ENCODE measurements around the gene ZNF438. TPM values are rescaled to one million over a fixed set of nuclear protein-coding genes. Genes with fewer than 3 reads are reported as not detected.

ZNF438 gene
- total and polyA plus RNA-seq, 2 donors = 9.0 to 10.2 TPM

DNA sequence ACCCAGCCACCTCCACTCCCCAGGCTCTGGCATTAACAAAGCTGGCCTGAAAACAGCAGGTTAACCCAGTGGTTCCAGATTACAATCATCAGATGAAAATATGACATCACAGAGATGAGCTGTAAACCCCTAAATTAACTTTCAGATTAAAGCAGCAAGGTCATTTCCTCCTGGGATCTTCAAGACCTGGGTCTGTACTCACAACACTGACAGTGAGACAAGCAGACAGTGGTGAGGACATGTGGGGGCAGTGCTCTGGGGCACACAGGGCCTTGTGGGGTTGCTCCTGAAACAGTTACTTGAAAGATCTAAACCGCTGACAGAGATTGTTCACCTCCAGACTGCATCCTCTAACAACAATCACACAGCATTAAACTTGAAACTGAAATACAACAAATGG is 134.1 kb downstream of the ZNF438 start:
- no peak for DNase-seq (ENCODE audit: low read depth in 6 of 9, low spot score in 9 of 9)
- H3K9me3 ChIP-seq (ENCODE audit: control insufficient read depth in 2 of 2, insufficient read depth in 1 of 2, low read length in 1 of 2) = peaks cover 1 to 2% of the 10 kb centered on the region in 2 donors
- H3K27me3 ChIP-seq (ENCODE audit: control insufficient read depth in 2 of 2, insufficient read depth in 1 of 2, low read length in 1 of 2) = no peaks in the 10 kb centered on the region
- peaks cover 0 to 6% of the 10 kb centered on the region in 2 donors for H3K36me3 ChIP-seq (ENCODE audit: control insufficient read depth in 2 of 2, insufficient read depth in 2 of 2, low read length in 1 of 2)
- H3K27ac ChIP-seq (ENCODE audit: low read depth in 1 of 2, low read length in 1 of 2) = no peak overlapping the region
- H3K4me3 ChIP-seq (ENCODE audit: low read length in 2 of 2) = no peak overlapping the region
- no peaks in the 10 kb centered on the region for H3K4me1 ChIP-seq (ENCODE audit: control insufficient read depth in 2 of 2, insufficient read depth in 2 of 2, low read length in 2 of 2)
- 100% methylated on average over 1 of the region's 1 CpG for WGBS

- Histone ChIP-seq H3K4me1 (ENCODE audit: control insufficient read depth in 2 of 2, insufficient read depth in 2 of 2, low read length in 2 of 2) (no peaks in the 10 kb centered on the region), H3K4me3 (ENCODE audit: low read length in 2 of 2) (no peak overlapping the region), H3K36me3 (ENCODE audit: control insufficient read depth in 2 of 2, insufficient read depth in 2 of 2, low read length in 1 of 2) (peaks cover 0 to 6% of the 10 kb centered on the region in 2 donors), H3K27ac (ENCODE audit: low read depth in 1 of 2, low read length in 1 of 2) (no peak overlapping the region), H3K27me3 (ENCODE audit: control insufficient read depth in 2 of 2, insufficient read depth in 1 of 2, low read length in 1 of 2) (no peaks in the 10 kb centered on the region), H3K9me3 (ENCODE audit: control insufficient read depth in 2 of 2, insufficient read depth in 1 of 2, low read length in 1 of 2) (peaks cover 0 to 1% of the 10 kb centered on the region in 2 donors)
- DNase-seq (ENCODE audit: low read depth in 6 of 9, low spot score in 9 of 9) = no peak
Observed at GRCh38 chr10:30897048-30897447, 134.6 kb downstream of the ZNF438 start.

GRCh38 chr10:30894221-30894620 is 137.4 kb downstream of the ZNF438 start:
- Histone ChIP-seq H3K27ac (ENCODE audit: low read depth in 1 of 2, low read length in 1 of 2) (no peak overlapping the region), H3K9me3 (ENCODE audit: control insufficient read depth in 2 of 2, insufficient read depth in 1 of 2, low read length in 1 of 2) (no peaks in the 10 kb centered on the region), H3K4me3 (ENCODE audit: low read length in 2 of 2) (no peak overlapping the region), H3K4me1 (ENCODE audit: control insufficient read depth in 2 of 2, insufficient read depth in 2 of 2, low read length in 2 of 2) (no peaks in the 10 kb centered on the region), H3K27me3 (ENCODE audit: control insufficient read depth in 2 of 2, insufficient read depth in 1 of 2, low read length in 1 of 2) (no peaks in the 10 kb centered on the region), H3K36me3 (ENCODE audit: control insufficient read depth in 2 of 2, insufficient read depth in 2 of 2, low read length in 1 of 2) (no peaks in the 10 kb centered on the region)
- no peak for DNase-seq (ENCODE audit: low read depth in 6 of 9, low spot score in 9 of 9)
- WGBS = 88% methylated on average over 5 of the region's 5 CpGs

DNA sequence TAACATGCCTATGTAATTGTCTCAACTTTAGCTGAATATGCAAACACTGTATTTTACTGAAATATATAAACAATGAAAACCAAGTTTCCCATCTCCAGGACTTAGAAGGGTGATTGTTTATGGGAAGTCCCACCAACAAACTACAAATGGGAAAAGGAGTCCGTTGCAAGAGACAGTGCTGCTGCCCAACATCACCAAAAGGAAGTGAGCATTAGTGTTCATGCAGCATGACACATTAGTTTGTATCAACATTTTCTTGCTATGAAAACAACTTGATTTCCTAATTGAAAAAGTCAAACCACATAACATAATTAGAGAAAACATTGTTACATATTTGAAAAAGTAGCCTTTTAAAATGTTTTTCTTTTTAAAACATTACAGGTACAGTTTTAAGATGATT is 138.5 kb downstream of the ZNF438 start:
- H3K27me3 ChIP-seq (ENCODE audit: control insufficient read depth in 2 of 2, insufficient read depth in 1 of 2, low read length in 1 of 2) = no peaks in the 10 kb centered on the region
- H3K4me1 ChIP-seq (ENCODE audit: control insufficient read depth in 2 of 2, insufficient read depth in 2 of 2, low read length in 2 of 2) = no peaks in the 10 kb centered on the region
- H3K9me3 ChIP-seq (ENCODE audit: control insufficient read depth in 2 of 2, insufficient read depth in 1 of 2, low read length in 1 of 2) = no peaks in the 10 kb centered on the region
- no peak for DNase-seq (ENCODE audit: low read depth in 6 of 9, low spot score in 9 of 9)
- WGBS = 86% methylated on average over 1 of the region's 1 CpG
- H3K27ac ChIP-seq (ENCODE audit: low read depth in 1 of 2, low read length in 1 of 2) = no peak overlapping the region
- no peaks in the 10 kb centered on the region for H3K36me3 ChIP-seq (ENCODE audit: control insufficient read depth in 2 of 2, insufficient read depth in 2 of 2, low read length in 1 of 2)
- no peak overlapping the region for H3K4me3 ChIP-seq (ENCODE audit: low read length in 2 of 2)

DNA sequence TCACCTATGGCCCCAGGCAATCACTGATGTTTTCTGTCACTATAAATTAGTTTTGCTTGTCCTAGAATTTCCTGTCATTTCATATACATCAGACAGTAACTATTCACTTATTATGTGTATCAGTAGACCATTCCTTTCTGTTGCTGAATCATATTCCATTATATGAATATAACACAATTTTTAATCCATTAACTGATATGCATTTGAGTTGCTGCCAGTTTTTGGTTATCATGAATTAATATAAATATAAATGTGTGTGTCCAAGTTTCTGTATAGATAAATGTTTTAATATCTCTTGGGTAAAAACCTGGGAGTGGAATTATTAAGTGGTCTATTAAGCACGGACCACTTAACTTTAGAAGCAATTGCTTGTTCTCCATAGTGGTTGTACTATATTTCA is 143.8 kb downstream of the ZNF438 start:
- Histone ChIP-seq H3K36me3 (ENCODE audit: control insufficient read depth in 2 of 2, insufficient read depth in 2 of 2, low read length in 1 of 2) (no peaks in the 10 kb centered on the region), H3K27me3 (ENCODE audit: control insufficient read depth in 2 of 2, insufficient read depth in 1 of 2, low read length in 1 of 2) (no peaks in the 10 kb centered on the region), H3K4me3 (ENCODE audit: low read length in 2 of 2) (no peak overlapping the region), H3K4me1 (ENCODE audit: control insufficient read depth in 2 of 2, insufficient read depth in 2 of 2, low read length in 2 of 2) (no peaks in the 10 kb centered on the region), H3K27ac (ENCODE audit: low read depth in 1 of 2, low read length in 1 of 2) (no peak overlapping the region), H3K9me3 (ENCODE audit: control insufficient read depth in 2 of 2, insufficient read depth in 1 of 2, low read length in 1 of 2) (no peaks in the 10 kb centered on the region)
- WGBS = 99% methylated on average over 1 of the region's 1 CpG
- no peak for DNase-seq (ENCODE audit: low read depth in 6 of 9, low spot score in 9 of 9)

DNA sequence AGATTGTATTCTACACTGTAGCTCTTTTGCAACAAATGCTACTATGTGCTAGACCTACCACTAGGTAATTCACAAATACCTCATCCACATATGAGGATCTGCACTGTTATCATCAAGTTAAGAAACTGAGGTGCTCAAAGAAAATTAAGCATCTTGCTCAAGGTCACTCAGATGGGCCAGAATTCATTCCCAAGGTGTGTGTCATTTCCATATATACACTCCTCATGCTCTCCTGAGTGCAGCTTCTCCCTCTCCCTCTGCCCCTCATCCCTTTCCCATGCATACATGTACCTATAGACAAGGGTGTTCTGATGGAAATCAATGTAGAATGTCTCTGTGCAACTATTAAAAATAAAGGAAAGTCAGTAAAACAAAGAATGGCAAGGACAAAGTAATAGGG is 146.2 kb downstream of the ZNF438 start:
- H3K27me3 ChIP-seq (ENCODE audit: control insufficient read depth in 2 of 2, insufficient read depth in 1 of 2, low read length in 1 of 2) = no peaks in the 10 kb centered on the region
- H3K4me3 ChIP-seq (ENCODE audit: low read length in 2 of 2) = no peak overlapping the region
- H3K4me1 ChIP-seq (ENCODE audit: control insufficient read depth in 2 of 2, insufficient read depth in 2 of 2, low read length in 2 of 2) = no peaks in the 10 kb centered on the region
- H3K27ac ChIP-seq (ENCODE audit: low read depth in 1 of 2, low read length in 1 of 2) = no peak overlapping the region
- no peaks in the 10 kb centered on the region for H3K9me3 ChIP-seq (ENCODE audit: control insufficient read depth in 2 of 2, insufficient read depth in 1 of 2, low read length in 1 of 2)
- no peak for DNase-seq (ENCODE audit: low read depth in 6 of 9, low spot score in 9 of 9)
- no peaks in the 10 kb centered on the region for H3K36me3 ChIP-seq (ENCODE audit: control insufficient read depth in 2 of 2, insufficient read depth in 2 of 2, low read length in 1 of 2)

DNA sequence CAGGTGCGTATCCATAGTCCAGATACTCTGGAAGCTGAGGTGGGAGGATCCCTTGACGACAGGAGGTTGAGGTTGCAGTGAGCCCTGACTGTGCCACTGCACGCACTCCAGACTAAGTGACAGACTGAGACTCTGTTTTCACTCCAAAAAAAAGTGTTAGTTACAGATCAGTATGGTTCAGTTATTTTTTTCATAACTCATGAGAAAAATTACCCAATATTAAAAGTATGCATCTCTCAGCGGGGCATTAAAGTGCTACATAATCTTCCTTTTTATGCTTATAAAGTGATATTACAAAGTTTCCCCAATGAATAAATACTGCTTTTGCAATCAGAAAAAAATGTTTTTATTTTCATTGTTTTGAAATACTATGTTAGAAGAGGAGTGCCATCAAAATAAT is 147.9 kb downstream of the ZNF438 start:
- DNase-seq (ENCODE audit: low read depth in 6 of 9, low spot score in 9 of 9) = no peak
- WGBS = 69% methylated on average over 4 of the region's 4 CpGs
- Histone ChIP-seq H3K27ac (ENCODE audit: low read depth in 1 of 2, low read length in 1 of 2) (no peak overlapping the region), H3K36me3 (ENCODE audit: control insufficient read depth in 2 of 2, insufficient read depth in 2 of 2, low read length in 1 of 2) (no peaks in the 10 kb centered on the region), H3K27me3 (ENCODE audit: control insufficient read depth in 2 of 2, insufficient read depth in 1 of 2, low read length in 1 of 2) (no peaks in the 10 kb centered on the region), H3K4me3 (ENCODE audit: low read length in 2 of 2) (no peak overlapping the region), H3K4me1 (ENCODE audit: control insufficient read depth in 2 of 2, insufficient read depth in 2 of 2, low read length in 2 of 2) (no peaks in the 10 kb centered on the region), H3K9me3 (ENCODE audit: control insufficient read depth in 2 of 2, insufficient read depth in 1 of 2, low read length in 1 of 2) (no peaks in the 10 kb centered on the region)

DNA sequence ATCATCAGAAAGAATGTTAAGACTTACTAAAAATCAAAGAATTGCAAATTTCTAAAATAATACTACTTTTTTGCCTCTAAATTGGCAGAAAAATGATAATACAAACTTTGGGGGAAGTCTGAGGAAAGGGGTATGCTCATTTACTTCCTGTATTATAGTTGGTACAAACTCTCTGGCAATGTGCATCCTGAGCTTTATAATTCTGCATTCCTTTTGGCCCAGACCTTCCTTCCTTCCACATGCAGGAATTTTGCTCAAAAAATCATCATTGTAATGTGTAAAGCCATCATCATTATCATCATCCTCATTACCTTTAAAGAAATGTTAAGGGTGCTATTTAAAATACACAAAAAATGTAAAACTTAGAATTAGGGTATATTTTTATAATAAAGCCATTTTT is 148.5 kb downstream of the ZNF438 start:
- no peaks in the 10 kb centered on the region for H3K27me3 ChIP-seq (ENCODE audit: control insufficient read depth in 2 of 2, insufficient read depth in 1 of 2, low read length in 1 of 2)
- H3K4me1 ChIP-seq (ENCODE audit: control insufficient read depth in 2 of 2, insufficient read depth in 2 of 2, low read length in 2 of 2) = no peaks in the 10 kb centered on the region
- no peaks in the 10 kb centered on the region for H3K36me3 ChIP-seq (ENCODE audit: control insufficient read depth in 2 of 2, insufficient read depth in 2 of 2, low read length in 1 of 2)
- no peak for DNase-seq (ENCODE audit: low read depth in 6 of 9, low spot score in 9 of 9)
- no peak overlapping the region for H3K27ac ChIP-seq (ENCODE audit: low read depth in 1 of 2, low read length in 1 of 2)
- H3K4me3 ChIP-seq (ENCODE audit: low read length in 2 of 2) = no peak overlapping the region
- H3K9me3 ChIP-seq (ENCODE audit: control insufficient read depth in 2 of 2, insufficient read depth in 1 of 2, low read length in 1 of 2) = no peaks in the 10 kb centered on the region

DNA sequence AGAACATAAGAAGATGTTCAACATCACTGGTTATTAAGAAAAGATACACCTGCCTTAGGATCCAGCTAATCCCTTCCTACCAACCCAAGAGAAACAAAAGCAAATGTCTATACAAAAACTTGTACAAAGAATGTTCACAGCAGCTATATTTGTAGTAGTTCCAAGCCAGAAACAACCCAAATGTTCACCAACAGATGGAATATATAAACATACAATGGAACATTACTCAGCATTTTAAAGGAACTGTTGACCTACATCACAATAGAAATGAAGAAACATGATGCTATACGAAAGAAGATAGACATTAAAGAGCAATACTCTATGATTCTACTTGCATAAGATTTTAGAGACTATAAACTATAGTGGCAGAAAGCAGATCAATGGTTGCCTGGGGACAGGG is 149.4 kb downstream of the ZNF438 start:
- 0% methylated on average over 1 of the region's 1 CpG for WGBS
- Histone ChIP-seq H3K36me3 (ENCODE audit: control insufficient read depth in 2 of 2, insufficient read depth in 2 of 2, low read length in 1 of 2) (no peaks in the 10 kb centered on the region), H3K4me1 (ENCODE audit: control insufficient read depth in 2 of 2, insufficient read depth in 2 of 2, low read length in 2 of 2) (no peaks in the 10 kb centered on the region), H3K27me3 (ENCODE audit: control insufficient read depth in 2 of 2, insufficient read depth in 1 of 2, low read length in 1 of 2) (no peaks in the 10 kb centered on the region), H3K4me3 (ENCODE audit: low read length in 2 of 2) (no peak overlapping the region), H3K27ac (ENCODE audit: low read depth in 1 of 2, low read length in 1 of 2) (no peak overlapping the region), H3K9me3 (ENCODE audit: control insufficient read depth in 2 of 2, insufficient read depth in 1 of 2, low read length in 1 of 2) (no peaks in the 10 kb centered on the region)
- DNase-seq (ENCODE audit: low read depth in 6 of 9, low spot score in 9 of 9) = no peak

DNA sequence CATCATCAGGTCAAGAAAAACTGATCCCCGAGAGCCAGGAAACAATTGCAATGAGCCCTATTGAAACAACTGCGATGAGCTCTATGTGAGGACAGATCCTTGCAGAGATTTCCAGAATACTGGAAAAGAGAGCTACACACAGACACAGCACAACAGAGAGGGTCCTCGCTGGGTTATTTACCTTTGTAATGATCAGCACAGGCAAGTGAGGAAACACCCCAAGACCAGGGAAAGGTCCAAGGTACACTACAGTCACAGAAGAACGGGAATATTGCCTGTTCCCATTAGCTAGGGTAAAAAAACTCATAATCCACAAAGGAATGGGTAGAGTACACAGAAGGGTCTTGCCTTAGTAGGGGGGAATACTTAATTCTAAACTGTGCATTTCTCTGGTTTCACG is 152.7 kb downstream of the ZNF438 start:
- 96% methylated on average over 5 of the region's 5 CpGs for WGBS
- Histone ChIP-seq H3K27ac (ENCODE audit: low read depth in 1 of 2, low read length in 1 of 2) (no peak overlapping the region), H3K4me1 (ENCODE audit: control insufficient read depth in 2 of 2, insufficient read depth in 2 of 2, low read length in 2 of 2) (no peaks in the 10 kb centered on the region)

More for the DNA sequence above, 152.7 kb downstream of the ZNF438 start:
- DNase-seq (ENCODE audit: low read depth in 6 of 9, low spot score in 9 of 9) = no peak
- Histone ChIP-seq H3K9me3 (ENCODE audit: control insufficient read depth in 2 of 2, insufficient read depth in 1 of 2, low read length in 1 of 2) (no peaks in the 10 kb centered on the region), H3K27me3 (ENCODE audit: control insufficient read depth in 2 of 2, insufficient read depth in 1 of 2, low read length in 1 of 2) (no peaks in the 10 kb centered on the region), H3K4me3 (ENCODE audit: low read length in 2 of 2) (no peak overlapping the region), H3K36me3 (ENCODE audit: control insufficient read depth in 2 of 2, insufficient read depth in 2 of 2, low read length in 1 of 2) (peaks cover 0 to 5% of the 10 kb centered on the region in 2 donors)
